OCI-LY7 (cell line): ENCODE data around the gene SMPD1.

ENCODE experiments used
- EZH2phosphoT487 ChIP-seq: fragments of 200-600 bp; sonication (generic); IDR thresholded peaks from 2 replicates; pipeline ENCODE4 v1.6.1; 2018; ENCODE audit warnings: low read depth, borderline replicate concordance, mild to moderate bottlenecking, mixed run types, antibody characterized with exemption, low read length, moderate library complexity, mixed read lengths
- TF ChIP-seq, protein P1 (sequence below): fragments of 200-600 bp; sonication (generic); conservative IDR thresholded peaks from 2 replicates; pipeline ENCODE4 v1.5.1; 2014; ENCODE audit warnings: mild to moderate bottlenecking, antibody characterized with exemption, low read length, moderate library complexity, mixed read lengths

- TF ChIP-seq, protein P1, sequence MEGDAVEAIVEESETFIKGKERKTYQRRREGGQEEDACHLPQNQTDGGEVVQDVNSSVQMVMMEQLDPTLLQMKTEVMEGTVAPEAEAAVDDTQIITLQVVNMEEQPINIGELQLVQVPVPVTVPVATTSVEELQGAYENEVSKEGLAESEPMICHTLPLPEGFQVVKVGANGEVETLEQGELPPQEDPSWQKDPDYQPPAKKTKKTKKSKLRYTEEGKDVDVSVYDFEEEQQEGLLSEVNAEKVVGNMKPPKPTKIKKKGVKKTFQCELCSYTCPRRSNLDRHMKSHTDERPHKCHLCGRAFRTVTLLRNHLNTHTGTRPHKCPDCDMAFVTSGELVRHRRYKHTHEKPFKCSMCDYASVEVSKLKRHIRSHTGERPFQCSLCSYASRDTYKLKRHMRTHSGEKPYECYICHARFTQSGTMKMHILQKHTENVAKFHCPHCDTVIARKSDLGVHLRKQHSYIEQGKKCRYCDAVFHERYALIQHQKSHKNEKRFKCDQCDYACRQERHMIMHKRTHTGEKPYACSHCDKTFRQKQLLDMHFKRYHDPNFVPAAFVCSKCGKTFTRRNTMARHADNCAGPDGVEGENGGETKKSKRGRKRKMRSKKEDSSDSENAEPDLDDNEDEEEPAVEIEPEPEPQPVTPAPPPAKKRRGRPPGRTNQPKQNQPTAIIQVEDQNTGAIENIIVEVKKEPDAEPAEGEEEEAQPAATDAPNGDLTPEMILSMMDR, result no peak
- no peak for TF ChIP-seq EZH2phosphoT487
Measured at GRCh38 chr11:6401464-6401863, 11.2 kb downstream of the SMPD1 start.
